ENCODE results near the gene ANKK1.

GRCh38 chr11:113411536-113411935, 24.0 kb downstream of the ANKK1 start:
- TF ChIP-seq CTCF (IDR thresholded peaks at IDR 0.05; ENCODE audit: insufficient read depth, low read depth, low read length) (no peak), EZH2 (IDR thresholded peaks at IDR 0.05; ENCODE audit: insufficient read depth, low read length) (no peak)
